Measurements from ENCODE around the gene DMRTC2. TPM values are rescaled to one million over a fixed set of nuclear protein-coding genes. Genes with fewer than 3 reads are reported as not detected.

DMRTC2 gene
- total and polyA plus RNA-seq, 2 of the 13 experiments (the other 11 are each of a cell fraction or from before 2014, with no cell fraction given) = not detected

DNA sequence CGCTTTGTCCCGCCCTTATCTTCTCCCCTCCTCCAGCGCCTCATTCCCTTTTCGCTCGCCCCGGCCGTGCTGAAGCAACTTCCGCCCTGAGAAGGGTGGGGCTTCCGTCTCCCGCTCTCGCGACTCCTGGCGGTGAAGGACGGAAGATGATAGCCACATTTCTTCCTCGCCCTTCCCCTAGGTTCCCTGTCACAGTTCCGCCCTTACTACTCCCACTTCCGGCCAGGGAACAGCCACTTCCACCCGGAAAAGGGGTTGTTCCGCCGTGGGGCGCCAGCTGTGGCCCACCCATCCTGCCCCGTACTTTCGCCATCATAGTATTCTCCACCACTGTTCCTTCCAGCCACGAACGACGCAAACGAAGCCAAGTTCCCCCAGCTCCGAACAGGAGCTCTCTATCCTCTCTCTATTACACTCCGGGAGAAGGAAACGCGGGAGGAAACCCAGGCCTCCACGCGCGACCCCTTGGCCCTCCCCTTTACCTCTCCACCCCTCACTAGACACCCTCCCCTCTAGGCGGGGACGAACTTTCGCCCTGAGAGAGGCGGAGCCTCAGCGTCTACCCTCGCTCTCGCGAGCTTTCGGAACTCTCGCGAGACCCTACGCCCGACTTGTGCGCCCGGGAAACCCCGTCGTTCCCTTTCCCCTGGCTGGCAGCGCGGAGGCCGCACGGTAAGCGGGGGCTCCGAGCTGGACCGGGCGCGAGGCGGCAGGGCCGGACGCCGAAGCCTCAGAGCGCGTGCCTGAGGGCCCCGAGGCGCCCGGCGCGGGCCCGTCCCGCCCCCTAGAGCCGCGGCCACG, 15.0 kb downstream of the DMRTC2 start, which contains the start of gene RPS19 (continued):
- 0 out of 2 replicates have a peak, but pooled peaks have one; percentile 14 for TF ChIP-seq BCL6 (CRISPR knock-in tag; IDR thresholded peaks at IDR 0.05)
- no peak for TF ChIP-seq MAFK (conservative IDR thresholded peaks at IDR 0.05 in 1 of 2, IDR thresholded peaks at IDR 0.05 in 1 of 2; ENCODE audit: low read length in 2 of 2)
- TF ChIP-seq AGO1 (IDR thresholded peaks at IDR 0.05; ENCODE audit: low read depth, low read length, poor library complexity, severe bottlenecking) = no peak
- no peak for TF ChIP-seq ZNF512B (CRISPR knock-in tag; IDR thresholded peaks at IDR 0.05; ENCODE audit: borderline replicate concordance)
- TF ChIP-seq HMGA1 (CRISPR knock-in tag; conservative IDR thresholded peaks at IDR 0.05) = no peak
- TF ChIP-seq SETDB1 (CRISPR knock-in tag; IDR thresholded peaks at IDR 0.05; ENCODE audit: borderline replicate concordance) = no peak
- TF ChIP-seq, protein P1, sequence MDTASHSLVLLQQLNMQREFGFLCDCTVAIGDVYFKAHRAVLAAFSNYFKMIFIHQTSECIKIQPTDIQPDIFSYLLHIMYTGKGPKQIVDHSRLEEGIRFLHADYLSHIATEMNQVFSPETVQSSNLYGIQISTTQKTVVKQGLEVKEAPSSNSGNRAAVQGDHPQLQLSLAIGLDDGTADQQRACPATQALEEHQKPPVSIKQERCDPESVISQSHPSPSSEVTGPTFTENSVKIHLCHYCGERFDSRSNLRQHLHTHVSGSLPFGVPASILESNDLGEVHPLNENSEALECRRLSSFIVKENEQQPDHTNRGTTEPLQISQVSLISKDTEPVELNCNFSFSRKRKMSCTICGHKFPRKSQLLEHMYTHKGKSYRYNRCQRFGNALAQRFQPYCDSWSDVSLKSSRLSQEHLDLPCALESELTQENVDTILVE (CRISPR knock-in tag; IDR thresholded peaks at IDR 0.05) = peak; percentile 95
- TF ChIP-seq PBX2 (CRISPR knock-in tag; IDR thresholded peaks at IDR 0.05) = no peak
- TF ChIP-seq ZNF577 (CRISPR knock-in tag; IDR thresholded peaks at IDR 0.05; ENCODE audit: borderline replicate concordance, low read depth) = no peak
- TF ChIP-seq FOXK1 (CRISPR knock-in tag; IDR thresholded peaks at IDR 0.05; ENCODE audit: borderline replicate concordance, low read depth) = peak; percentile 34; the same call in 1 of the 2 replicates
- TF ChIP-seq ZSCAN5A (CRISPR knock-in tag; IDR thresholded peaks at IDR 0.05; ENCODE audit: borderline replicate concordance) = peak; percentile 88; the same call in 1 of the 2 replicates
- TF ChIP-seq, protein P2, sequence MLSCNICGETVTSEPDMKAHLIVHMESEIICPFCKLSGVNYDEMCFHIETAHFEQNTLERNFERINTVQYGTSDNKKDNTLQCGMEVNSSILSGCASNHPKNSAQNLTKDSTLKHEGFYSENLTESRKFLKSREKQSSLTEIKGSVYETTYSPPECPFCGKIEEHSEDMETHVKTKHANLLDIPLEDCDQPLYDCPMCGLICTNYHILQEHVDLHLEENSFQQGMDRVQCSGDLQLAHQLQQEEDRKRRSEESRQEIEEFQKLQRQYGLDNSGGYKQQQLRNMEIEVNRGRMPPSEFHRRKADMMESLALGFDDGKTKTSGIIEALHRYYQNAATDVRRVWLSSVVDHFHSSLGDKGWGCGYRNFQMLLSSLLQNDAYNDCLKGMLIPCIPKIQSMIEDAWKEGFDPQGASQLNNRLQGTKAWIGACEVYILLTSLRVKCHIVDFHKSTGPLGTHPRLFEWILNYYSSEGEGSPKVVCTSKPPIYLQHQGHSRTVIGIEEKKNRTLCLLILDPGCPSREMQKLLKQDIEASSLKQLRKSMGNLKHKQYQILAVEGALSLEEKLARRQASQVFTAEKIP (CRISPR knock-in tag; IDR thresholded peaks at IDR 0.05; ENCODE audit: borderline replicate concordance) = no peak
- TF ChIP-seq IKZF1 (IDR thresholded peaks at IDR 0.05) = no peak
- TF ChIP-seq TRIM22 (IDR thresholded peaks at IDR 0.05) = no peak
- no peak for TF ChIP-seq FOXJ3 (CRISPR knock-in tag; IDR thresholded peaks at IDR 0.05; ENCODE audit: borderline replicate concordance)
- TF ChIP-seq ZNF207 (IDR thresholded peaks at IDR 0.05; ENCODE audit: borderline replicate concordance) = no peak
